GM12864 (cell line): ENCODE results near the gene FDXACB1.

Experiments
- DNase-seq: peaks from one replicate; pipeline ENCODE4 v3.0.0-alpha.2; 2011; ENCODE audit warnings: low read depth
- H3K4me3 ChIP-seq: 2 replicates; pipeline ENCODE4 v1.5.1; 2011; ENCODE audit warnings: mild to moderate bottlenecking, low read depth, low read length, control low read depth
- TF ChIP-seq, protein P1 (sequence below): IDR thresholded peaks from 2 replicates; pipeline ENCODE4 v1.5.1; 2011; ENCODE audit warnings: low read depth, mild to moderate bottlenecking, moderate library complexity, low read length, control low read depth, inconsistent platforms; ENCODE audit errors: missing control alignments

FDXACB1 gene

DNA sequence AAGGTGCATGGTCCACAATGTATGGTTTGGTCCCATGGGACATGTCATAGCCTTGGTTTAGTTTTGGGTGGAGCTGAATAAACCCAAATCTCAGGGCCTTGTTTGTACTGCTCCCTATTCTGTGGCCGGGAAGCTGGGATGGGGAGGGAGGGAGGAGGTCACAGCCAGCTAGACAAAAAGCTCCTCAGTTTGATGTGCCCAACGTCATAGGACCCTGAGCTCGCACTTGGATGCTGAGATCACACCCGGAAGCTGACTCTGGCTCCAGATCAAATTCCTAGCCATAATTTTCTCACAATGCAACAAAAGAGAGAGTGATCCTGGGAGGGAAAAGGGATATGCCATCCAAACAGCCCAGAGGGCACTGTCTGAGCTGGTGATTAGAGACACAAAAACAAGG, 35.0 kb upstream of the FDXACB1 start:
- no peak for DNase-seq

DNA sequence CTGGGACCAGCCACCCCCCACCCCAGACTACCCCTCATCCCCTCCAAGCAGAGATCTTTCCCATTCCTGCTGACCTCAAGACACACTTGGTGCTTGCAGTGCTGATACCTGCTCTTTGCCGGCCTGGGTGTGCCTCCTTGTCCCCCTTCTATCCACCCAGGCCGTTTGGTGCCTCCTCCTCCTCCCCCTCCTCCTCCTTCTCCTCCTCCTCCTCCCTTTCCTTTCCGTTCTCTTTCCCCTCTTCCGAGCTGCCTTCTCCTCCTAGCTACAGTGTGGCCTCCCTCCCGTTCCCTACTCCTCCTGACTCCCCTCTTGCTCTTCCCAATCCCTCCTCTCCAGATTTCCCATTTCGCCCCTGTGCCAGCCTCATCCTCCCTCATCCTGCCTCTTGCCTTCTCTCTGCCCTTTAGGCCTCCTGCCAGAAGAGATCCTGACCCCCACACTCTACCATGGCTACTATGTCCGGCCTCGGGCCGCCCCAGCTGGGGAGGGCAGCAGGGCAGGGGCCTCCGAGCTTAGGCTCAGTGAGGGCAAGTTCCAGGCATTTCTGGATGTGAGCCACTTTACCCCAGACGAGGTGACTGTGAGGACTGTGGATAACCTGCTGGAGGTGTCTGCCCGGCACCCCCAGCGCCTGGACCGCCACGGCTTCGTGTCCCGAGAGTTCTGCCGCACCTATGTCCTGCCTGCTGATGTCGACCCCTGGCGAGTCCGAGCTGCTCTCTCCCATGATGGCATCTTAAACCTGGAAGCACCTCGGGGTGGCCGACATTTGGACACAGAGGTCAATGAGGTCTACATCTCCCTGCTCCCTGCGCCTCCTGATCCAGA, 34.3 kb upstream of the FDXACB1 start:
- no peak overlapping the region for H3K4me3 ChIP-seq
- TF ChIP-seq, protein P1, sequence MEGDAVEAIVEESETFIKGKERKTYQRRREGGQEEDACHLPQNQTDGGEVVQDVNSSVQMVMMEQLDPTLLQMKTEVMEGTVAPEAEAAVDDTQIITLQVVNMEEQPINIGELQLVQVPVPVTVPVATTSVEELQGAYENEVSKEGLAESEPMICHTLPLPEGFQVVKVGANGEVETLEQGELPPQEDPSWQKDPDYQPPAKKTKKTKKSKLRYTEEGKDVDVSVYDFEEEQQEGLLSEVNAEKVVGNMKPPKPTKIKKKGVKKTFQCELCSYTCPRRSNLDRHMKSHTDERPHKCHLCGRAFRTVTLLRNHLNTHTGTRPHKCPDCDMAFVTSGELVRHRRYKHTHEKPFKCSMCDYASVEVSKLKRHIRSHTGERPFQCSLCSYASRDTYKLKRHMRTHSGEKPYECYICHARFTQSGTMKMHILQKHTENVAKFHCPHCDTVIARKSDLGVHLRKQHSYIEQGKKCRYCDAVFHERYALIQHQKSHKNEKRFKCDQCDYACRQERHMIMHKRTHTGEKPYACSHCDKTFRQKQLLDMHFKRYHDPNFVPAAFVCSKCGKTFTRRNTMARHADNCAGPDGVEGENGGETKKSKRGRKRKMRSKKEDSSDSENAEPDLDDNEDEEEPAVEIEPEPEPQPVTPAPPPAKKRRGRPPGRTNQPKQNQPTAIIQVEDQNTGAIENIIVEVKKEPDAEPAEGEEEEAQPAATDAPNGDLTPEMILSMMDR, result no peak
- DNase-seq, result no peak

More for the DNA sequence above, 35.0 kb upstream of the FDXACB1 start:
- H3K4me3 ChIP-seq, result no peak overlapping the region
- TF ChIP-seq, protein P1, result no peak

DNA sequence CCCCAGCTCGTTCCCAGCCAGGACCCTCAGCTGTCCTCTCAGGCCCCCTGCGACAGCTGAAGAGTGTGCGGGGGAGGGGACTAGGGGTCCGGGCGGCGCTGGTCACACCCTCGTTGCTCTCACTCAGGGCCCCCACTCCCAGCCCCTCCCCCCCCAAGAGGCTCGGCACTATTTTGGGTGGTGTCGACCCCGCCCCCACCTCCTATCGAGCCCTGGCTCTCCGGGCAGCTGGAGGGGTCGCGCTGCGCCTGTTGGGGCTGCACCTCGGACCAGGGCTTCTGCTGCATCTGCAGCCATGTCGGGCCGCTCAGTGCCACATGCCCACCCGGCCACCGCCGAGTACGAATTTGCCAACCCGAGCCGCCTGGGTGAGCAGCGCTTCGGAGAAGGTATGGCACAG, 33.6 kb upstream of the FDXACB1 start, which contains the start of gene HSPB2:
HSPB2 (plus strand) TSS at position 200 of the 400 bp plus-strand sequence; CDS start at position 296, 96 bp downstream.
- H3K4me3 ChIP-seq, result no peak within 1 kb of the TSS
- no peak for DNase-seq
- TF ChIP-seq, protein P1, result no peak

DNA sequence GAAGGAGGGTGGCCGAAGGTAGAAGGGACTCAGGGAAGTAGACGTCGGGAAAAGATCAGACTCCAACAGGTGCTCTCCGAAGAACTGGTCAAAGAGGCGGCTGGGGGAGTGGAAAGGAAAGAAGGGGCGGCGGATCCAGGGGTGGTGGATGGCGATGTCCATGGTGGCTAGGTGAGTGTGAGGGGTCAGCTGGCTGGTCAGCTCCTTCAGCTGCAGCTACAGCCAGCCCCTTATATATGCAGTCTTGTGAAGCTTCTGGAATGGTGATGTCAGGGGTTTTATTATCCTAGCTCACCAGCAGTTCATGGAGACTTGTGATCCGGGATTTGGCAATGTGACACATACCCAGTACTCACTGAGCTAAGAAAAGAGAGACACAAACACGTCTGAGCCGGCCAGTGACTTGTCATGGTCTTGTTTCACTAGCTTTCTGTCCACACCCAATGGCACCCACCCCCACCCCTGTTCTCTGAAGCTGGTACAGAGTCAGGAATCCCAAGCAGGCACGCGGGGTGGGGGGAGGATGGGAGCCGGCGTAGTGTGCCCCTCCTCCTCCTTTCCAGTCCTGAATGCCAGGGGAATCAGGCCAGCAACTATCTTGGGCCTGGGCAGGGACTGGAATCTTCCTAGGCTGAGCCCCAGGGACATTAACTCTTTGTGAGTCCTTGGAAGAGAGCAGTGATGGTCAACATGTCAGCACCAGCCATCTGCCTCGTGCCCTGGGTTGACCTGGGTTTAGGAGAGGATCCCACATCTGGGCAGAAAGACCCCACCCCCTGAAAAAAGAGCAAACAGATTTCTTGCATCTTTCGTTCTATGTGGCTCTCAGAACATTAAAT, 32.8 kb upstream of the FDXACB1 start, which contains the start of gene CRYAB:
CRYAB (minus strand) TSS at position 208 of the 839 bp plus-strand sequence; CDS start at position 162, 46 bp downstream.
- TF ChIP-seq, protein P1, result no peak
- H3K4me3 ChIP-seq, result no peak within 1 kb of the TSS
- no peak for DNase-seq

DNA sequence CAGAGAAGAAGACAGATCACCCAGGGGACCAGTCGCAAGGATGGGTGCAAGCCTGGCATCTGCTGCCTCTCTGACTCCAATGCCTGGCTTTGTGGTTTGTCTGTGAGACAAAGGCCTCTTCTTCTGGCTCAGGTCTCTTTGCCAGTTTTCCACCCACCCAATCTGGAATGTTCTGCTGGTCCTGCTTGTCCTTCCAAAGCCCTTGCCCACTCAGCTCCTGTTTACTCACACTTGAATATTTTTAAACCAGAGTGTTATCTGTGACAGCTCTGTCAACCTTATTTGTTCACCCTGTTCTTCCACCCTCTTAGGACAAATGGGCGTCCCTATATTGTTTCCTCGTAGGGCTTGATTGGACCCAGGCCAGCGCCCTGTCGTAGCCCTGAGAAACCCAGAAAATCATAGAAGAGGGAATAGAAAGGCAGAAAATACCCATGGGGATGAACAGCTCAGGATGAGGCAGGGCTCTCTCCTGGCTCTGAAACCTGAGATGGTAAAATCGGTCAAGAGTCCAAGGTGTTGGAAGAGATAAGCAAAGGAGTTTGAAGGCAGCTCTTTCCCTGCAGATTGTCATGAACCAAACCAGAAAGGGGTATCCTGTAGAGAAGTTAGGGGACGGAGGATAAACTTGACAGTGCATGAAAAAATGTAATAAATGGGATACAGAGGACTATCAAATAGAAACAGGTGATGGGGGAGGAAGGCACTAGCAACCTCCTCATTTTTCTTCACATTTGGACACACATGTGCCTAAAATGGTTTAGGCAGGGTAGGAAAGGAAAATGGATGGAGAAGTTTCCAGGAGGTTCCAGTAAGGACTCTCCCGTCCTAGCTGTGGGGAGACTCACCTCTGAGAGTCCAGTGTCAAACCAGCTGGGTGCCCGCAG, 32.0 kb upstream of the FDXACB1 start:
- H3K4me3 ChIP-seq, result no peak overlapping the region
- no peak for DNase-seq
- TF ChIP-seq, protein P1, result no peak

DNA sequence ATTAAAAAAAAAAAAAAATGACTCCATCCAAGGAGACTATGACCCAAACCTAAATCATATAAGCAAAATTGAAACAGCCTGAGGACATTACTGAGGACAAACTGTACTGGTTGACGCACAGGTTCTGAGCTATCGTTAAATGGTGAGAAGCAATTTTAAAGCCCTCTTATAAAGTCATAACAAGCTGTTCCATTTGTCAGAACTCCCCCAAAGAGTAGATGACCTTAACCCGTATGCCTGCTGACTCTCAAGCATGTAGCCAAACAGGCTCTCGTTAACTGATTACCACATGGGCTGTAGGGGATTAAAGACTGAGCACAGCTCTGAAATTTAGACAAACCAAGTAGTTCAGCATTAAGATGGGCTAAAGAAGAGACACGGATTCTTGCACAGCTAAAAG, 30.4 kb upstream of the FDXACB1 start:
- H3K4me3 ChIP-seq, result no peak overlapping the region
- no peak for DNase-seq
- TF ChIP-seq, protein P1, result no peak
